HCT116 (cell line): ENCODE measurements around the gene FREM1. TPM values are rescaled to one million over a fixed set of nuclear protein-coding genes. Genes with fewer than 3 reads are reported as not detected.

Experiments
- ATAC-seq: fragments of 200-7000 bp; cut with Tn5 transposase; 2 replicates; pipeline ENCODE4 v1.9.1; 2020; ENCODE audit warnings: mild to moderate bottlenecking, moderate library complexity
- BruUV-seq: library from RNA; stranded (reverse); fragments of 400-500 nt; replicated peaks from 2 replicates; lab custom pipeline; 2021; lab: Mats Ljungman, UMichigan
- CTCF ChIA-PET: fragments of 300-600 bp; sonication (Branson Sonifier 250); formaldehyde crosslinking; loops from one replicate; lab custom pipeline; 2021; ENCODE audit warnings: antibody characterized with exemption; lab: Charles Lee
- POLR2A ChIA-PET: fragments of 300-600, 350-600 bp; sonication (Branson Sonifier 250); formaldehyde crosslinking; loops from one replicate; lab custom pipeline; 2021; ENCODE audit warnings: antibody characterized with exemption; lab: Charles Lee
- RAD21 ChIA-PET, 2 experiments: fragments of 300-600 bp; sonication (Branson Sonifier 250); formaldehyde crosslinking; loops; one replicate each; lab custom pipeline; 2023; ENCODE audit warnings: low total read pairs in 2 of 2; ENCODE audit not compliant: uncharacterized antibody in 2 of 2, unreplicated experiment in 2 of 2, low non-redundant PET in 1 of 2; lab: Charles Lee
- DNase-seq: peaks from one replicate; pipeline ENCODE4 v3.0.0-alpha.2; 2010; ENCODE audit warnings: low read depth, low spot score
- H2AFZ ChIP-seq: fragments of 200-600 bp; shearing (Covaris generic), sonication (generic); 2 replicates; pipeline ENCODE4 v1.6.1; 2017; ENCODE audit warnings: low read depth, mixed run types, mixed read lengths, antibody characterized with exemption, low read length; ENCODE audit not compliant: poor library complexity, severe bottlenecking
- H3K27ac ChIP-seq: 2 replicates; pipeline ENCODE4 v1.5.1; 2012; ENCODE audit warnings: low read depth, low read length
- H3K27me3 ChIP-seq: fragments of 200-600 bp; sonication (generic); 2 replicates; pipeline ENCODE4 v1.6.1; 2016; ENCODE audit warnings: mixed run types, low read length, mixed read lengths; ENCODE audit not compliant: insufficient read depth
- H3K36me3 ChIP-seq, 2 experiments: fragments of 200-500 bp in 1 of 2; fragments of 200-600 bp in 1 of 2; sonication (Bioruptor generic) in 1 of 2; sonication (generic) in 1 of 2; 2 replicates each; pipeline versions ENCODE4 v1.5.1 to v1.6.1; 2014 to 2016; ENCODE audit warnings: low read length in 2 of 2, inconsistent platforms in 1 of 2, mixed read lengths in 1 of 2, mixed run types in 1 of 2; ENCODE audit not compliant: insufficient read depth in 2 of 2, control insufficient read depth in 1 of 2
- H3K4me1 ChIP-seq, 2 experiments: fragments of 200-600 bp in 1 of 2; sonication (generic) in 1 of 2; 2 replicates each; pipeline versions ENCODE4 v1.5.1 to v1.6.1; 2012 to 2017; ENCODE audit warnings: low read length in 2 of 2, inconsistent platforms in 1 of 2, mild to moderate bottlenecking in 1 of 2, mixed read lengths in 1 of 2, mixed run types in 1 of 2, moderate library complexity in 1 of 2; ENCODE audit not compliant: insufficient read depth in 2 of 2, control insufficient read depth in 1 of 2
- H3K4me2 ChIP-seq: fragments of 200-600 bp; sonication (generic); 2 replicates; pipeline ENCODE4 v1.6.1; 2017; ENCODE audit warnings: mixed run types, low read length, mixed read lengths
- H3K4me3 ChIP-seq, 2 experiments: fragments of 200-600 bp in 1 of 2; sonication (generic) in 1 of 2; replicated peaks in 1 of 2; 2 replicates each; pipeline ENCODE4 v1.5.1; 2011 to 2016; ENCODE audit warnings: low read length in 2 of 2, control low read depth in 1 of 2, low read depth in 1 of 2, mild to moderate bottlenecking in 1 of 2, mixed read lengths in 1 of 2, mixed run types in 1 of 2
- H3K79me2 ChIP-seq: fragments of 200-600 bp; sonication (generic); 2 replicates; pipeline ENCODE4 v1.6.1; 2017; ENCODE audit warnings: mild to moderate bottlenecking, mixed run types, low read length, moderate library complexity, mixed read lengths; ENCODE audit not compliant: insufficient read depth
- H3K9ac ChIP-seq: fragments of 200-600 bp; sonication (generic); 2 replicates; pipeline ENCODE4 v1.6.1; 2016; ENCODE audit warnings: low read length, mixed read lengths
- H3K9me2 ChIP-seq: fragments of 200-600 bp; sonication (generic), shearing (Covaris generic); 2 replicates; pipeline ENCODE4 v1.6.1; 2017; ENCODE audit warnings: mixed run types, mild to moderate bottlenecking, moderate library complexity; ENCODE audit not compliant: insufficient read depth
- H3K9me3 ChIP-seq, 2 experiments: fragments of 200-500 bp in 1 of 2; fragments of 200-600 bp in 1 of 2; sonication (Bioruptor generic) in 1 of 2; sonication (generic) in 1 of 2; 2 replicates each; pipeline ENCODE4 v1.6.1; 2014 to 2017; ENCODE audit warnings: low read length in 2 of 2, mixed read lengths in 2 of 2, inconsistent platforms in 1 of 2, low read depth in 1 of 2, mild to moderate bottlenecking in 1 of 2, mixed run types in 1 of 2, moderate library complexity in 1 of 2; ENCODE audit not compliant: control insufficient read depth in 1 of 2, insufficient read depth in 1 of 2
- H4K20me1 ChIP-seq: fragments of 200-600 bp; sonication (generic), shearing (Covaris generic); 2 replicates; pipeline ENCODE4 v1.6.1; 2017; ENCODE audit warnings: mixed run types, mild to moderate bottlenecking, moderate library complexity; ENCODE audit not compliant: insufficient read depth
- CEBPB ChIP-seq: IDR thresholded peaks from 2 replicates; pipeline ENCODE4 v1.6.1; 2012; ENCODE audit warnings: low read depth
- ELF1 ChIP-seq: IDR thresholded peaks from 2 replicates; pipeline ENCODE4 v1.6.1; 2012; ENCODE audit warnings: low read depth, borderline replicate concordance
- EZH2phosphoT487 ChIP-seq: fragments of 200-600 bp; IDR thresholded peaks from 2 replicates; pipeline ENCODE4 v1.6.1; 2018; ENCODE audit warnings: antibody characterized with exemption, borderline replicate concordance
- FOSL1 ChIP-seq: IDR thresholded peaks from 2 replicates; pipeline ENCODE4 v1.6.1; 2012; ENCODE audit warnings: low read depth
- JUND ChIP-seq: IDR thresholded peaks from 2 replicates; pipeline ENCODE4 v1.6.1; 2012
- MAX ChIP-seq: IDR thresholded peaks from 2 replicates; pipeline ENCODE4 v1.6.1; 2012
- POLR2A ChIP-seq: IDR thresholded peaks from 2 replicates; pipeline ENCODE4 v1.7.0; 2011; ENCODE audit warnings: borderline replicate concordance; ENCODE audit not compliant: insufficient read depth, insufficient read length; ENCODE audit errors: extremely low read depth
- POLR2AphosphoS5 ChIP-seq: IDR thresholded peaks from 2 replicates; pipeline ENCODE4 v1.6.1; 2011; ENCODE audit warnings: mild to moderate bottlenecking, low read depth, low read length, moderate library complexity
- REST ChIP-seq: IDR thresholded peaks from 2 replicates; pipeline ENCODE4 v1.6.1; 2012; ENCODE audit warnings: low read depth
- SIN3A ChIP-seq: IDR thresholded peaks from 2 replicates; pipeline ENCODE4 v1.6.1; 2012; ENCODE audit warnings: low read depth
- SP1 ChIP-seq: IDR thresholded peaks from 2 replicates; pipeline ENCODE4 v1.6.1; 2012; ENCODE audit warnings: low read depth
- YY1 ChIP-seq: IDR thresholded peaks from 2 replicates; pipeline ENCODE4 v1.6.1; 2011; ENCODE audit warnings: low read length, low read depth, moderate library complexity, mild to moderate bottlenecking; ENCODE audit not compliant: insufficient replicate concordance; ENCODE audit errors: extremely low read depth
- ZBTB33 ChIP-seq: IDR thresholded peaks from 2 replicates; pipeline ENCODE4 v1.6.1; 2011; ENCODE audit warnings: mild to moderate bottlenecking, low read length, moderate library complexity; ENCODE audit not compliant: insufficient replicate concordance; ENCODE audit errors: extremely low read depth
- ZFX ChIP-seq: fragments of 450-650 bp; IDR thresholded peaks from 2 replicates; pipeline ENCODE4 v1.6.1; 2017
- ZNF274 ChIP-seq: fragments of 200-500 bp; sonication (Bioruptor generic); IDR thresholded peaks from 2 replicates; pipeline ENCODE4 v1.6.1; 2014; ENCODE audit warnings: mild to moderate bottlenecking, low read depth, low read length, inconsistent platforms
- intact Hi-C: fragments of 100-400 bp; cut with micrococcal nuclease; formaldehyde crosslinking; loops from 2 replicates; pipeline ENCODE4 v1.10.0; 2022
- total RNA-seq: library from RNA; stranded (reverse); gene quantifications from one replicate; pipeline ENCODE4 v1.2.1, GENCODE V29; 2021; ENCODE audit not compliant: unreplicated experiment

FREM1 gene
- total RNA-seq, 1 experiment from 2014 or later = 0.12 TPM

- TF ChIP-seq ZBTB33 (no peak), JUND (no peak), YY1 (no peak), FOSL1 (no peak), EZH2phosphoT487 (no peak), SP1 (no peak), SIN3A (no peak)
These were observed 130.0 kb downstream of the FREM1 start (continued) for GRCh38 chr9:14780251-14780650.

GRCh38 chr9:14779566-14780022, 130.6 kb downstream of the FREM1 start:
- no peak for ATAC-seq
- intact Hi-C loops = no loop called here
- RAD21 ChIA-PET = no interaction called here

More at GRCh38 chr9:14779566-14780022, 130.6 kb downstream of the FREM1 start:
- Histone ChIP-seq H3K4me1 (no peaks in the 10 kb centered on the region), H4K20me1 (no peaks in the 10 kb centered on the region), H3K9me3 (no peaks in the 10 kb centered on the region), H3K36me3 (no peaks in the 10 kb centered on the region), H3K9me2 (no peaks in the 10 kb centered on the region), H3K9ac (no peak overlapping the region), H3K4me3 (no peak overlapping the region), H2AFZ (no peak overlapping the region), H3K27me3 (peaks cover 11% of the 10 kb centered on the region), H3K79me2 (no peaks in the 10 kb centered on the region), H3K4me2 (no peak overlapping the region), H3K27ac (no peak overlapping the region)
- no TSS peak for BruUV-seq
- ChIA-PET CTCF (interaction anchor here (0.9 to 1.8 kb wide), 2 partner anchors 11 to 355 kb away, joined by 4 read pairs; no protein-coding TSS in a partner anchor), POLR2A (no interaction called here)
- no peak for TF ChIP-seq REST
- TF ChIP-seq ZNF274 = no peak
- no peak for TF ChIP-seq ZFX
- TF ChIP-seq CEBPB = no peak
- TF ChIP-seq MAX = no peak
- no peak for TF ChIP-seq POLR2A
- no peak for TF ChIP-seq ELF1
- no peak for TF ChIP-seq ZBTB33
- no peak for TF ChIP-seq POLR2AphosphoS5
- DNase-seq = no peak
